A204.1 (cell line): ENCODE measurements around the gene NAGPA.
"Not testable (repeated sequence)": the region's sequence is repeated elsewhere in the genome, so short reads cannot be mapped to it uniquely, and the experiment has no call there.

Experiments
- FAIRE-seq: peaks from 2 replicates; lab custom pipeline; 2012; peaks lifted over from hg19 to GRCh38; lab: Jason Lieb, UNC

Gene NAGPA, protein sequence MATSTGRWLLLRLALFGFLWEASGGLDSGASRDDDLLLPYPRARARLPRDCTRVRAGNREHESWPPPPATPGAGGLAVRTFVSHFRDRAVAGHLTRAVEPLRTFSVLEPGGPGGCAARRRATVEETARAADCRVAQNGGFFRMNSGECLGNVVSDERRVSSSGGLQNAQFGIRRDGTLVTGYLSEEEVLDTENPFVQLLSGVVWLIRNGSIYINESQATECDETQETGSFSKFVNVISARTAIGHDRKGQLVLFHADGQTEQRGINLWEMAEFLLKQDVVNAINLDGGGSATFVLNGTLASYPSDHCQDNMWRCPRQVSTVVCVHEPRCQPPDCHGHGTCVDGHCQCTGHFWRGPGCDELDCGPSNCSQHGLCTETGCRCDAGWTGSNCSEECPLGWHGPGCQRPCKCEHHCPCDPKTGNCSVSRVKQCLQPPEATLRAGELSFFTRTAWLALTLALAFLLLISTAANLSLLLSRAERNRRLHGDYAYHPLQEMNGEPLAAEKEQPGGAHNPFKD

DNA sequence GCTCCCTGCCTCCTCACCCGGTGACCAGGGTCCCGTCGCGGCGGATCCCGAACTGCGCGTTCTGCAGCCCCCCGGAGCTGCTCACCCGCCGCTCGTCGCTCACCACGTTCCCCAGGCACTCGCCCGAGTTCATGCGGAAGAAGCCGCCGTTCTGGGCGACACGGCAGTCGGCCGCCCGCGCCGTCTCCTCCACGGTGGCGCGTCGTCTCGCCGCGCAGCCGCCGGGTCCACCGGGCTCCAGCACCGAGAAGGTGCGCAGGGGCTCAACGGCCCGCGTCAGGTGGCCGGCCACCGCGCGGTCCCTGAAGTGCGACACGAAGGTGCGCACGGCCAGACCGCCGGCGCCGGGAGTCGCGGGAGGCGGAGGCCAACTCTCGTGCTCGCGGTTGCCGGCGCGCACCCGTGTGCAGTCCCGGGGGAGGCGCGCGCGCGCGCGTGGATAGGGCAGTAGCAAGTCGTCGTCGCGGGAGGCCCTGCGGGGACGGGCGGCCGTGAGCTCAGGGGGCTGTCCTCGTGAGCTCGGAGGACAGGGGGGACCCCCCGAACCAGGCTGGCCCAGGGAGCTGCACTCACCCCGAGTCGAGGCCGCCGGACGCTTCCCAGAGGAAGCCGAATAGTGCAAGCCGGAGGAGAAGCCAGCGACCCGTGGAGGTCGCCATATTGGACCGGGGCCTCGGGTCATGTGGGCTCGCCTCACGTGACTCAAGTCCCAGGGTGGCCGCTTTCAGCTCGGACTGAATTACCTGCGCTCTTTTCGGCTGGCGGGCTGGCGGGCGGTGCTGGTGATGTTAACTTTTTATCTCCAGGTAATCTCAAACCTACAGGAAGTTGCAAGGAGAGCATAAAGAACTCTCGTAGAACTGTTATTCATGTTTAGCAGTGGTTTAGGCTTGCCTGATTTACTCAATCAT lies at the start of gene NAGPA:
NAGPA (minus strand) TSS at position 680 of the 911 bp plus-strand sequence; CDS start at position 659, 21 bp downstream.
- FAIRE-seq, result no peak

DNA sequence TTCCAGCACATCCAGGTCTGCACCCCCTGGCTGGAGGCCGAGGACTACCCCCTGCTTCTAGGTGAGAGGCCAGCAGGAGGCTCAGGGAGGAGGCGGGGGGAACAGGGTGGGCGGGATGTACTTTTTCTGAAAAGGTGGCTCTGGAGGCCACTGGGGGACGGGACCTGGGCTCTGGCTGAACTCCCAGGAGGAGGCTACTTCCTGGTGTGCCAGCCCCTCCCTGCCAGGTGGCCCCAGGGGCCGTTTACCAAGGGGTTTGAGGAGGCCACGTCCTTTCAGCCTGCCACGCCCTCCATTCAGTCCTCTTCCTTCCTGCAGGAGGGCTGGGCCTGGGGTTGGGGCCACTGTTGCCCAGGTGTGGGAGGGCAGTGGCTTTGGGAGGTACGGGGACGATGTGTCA lies 47.3 kb upstream of the NAGPA start:
- not testable (repeated sequence) for FAIRE-seq

- not testable (repeated sequence) for FAIRE-seq
Observed at GRCh38 chr16:5080461-5080860, 46.7 kb upstream of the NAGPA start.

GRCh38 chr16:5078626-5079025 lies 44.9 kb upstream of the NAGPA start:
- FAIRE-seq, result no peak

GRCh38 chr16:5077304-5077703 lies 43.6 kb upstream of the NAGPA start:
- FAIRE-seq, result no peak

GRCh38 chr16:5075637-5076036 lies 41.9 kb upstream of the NAGPA start:
- no peak for FAIRE-seq

DNA sequence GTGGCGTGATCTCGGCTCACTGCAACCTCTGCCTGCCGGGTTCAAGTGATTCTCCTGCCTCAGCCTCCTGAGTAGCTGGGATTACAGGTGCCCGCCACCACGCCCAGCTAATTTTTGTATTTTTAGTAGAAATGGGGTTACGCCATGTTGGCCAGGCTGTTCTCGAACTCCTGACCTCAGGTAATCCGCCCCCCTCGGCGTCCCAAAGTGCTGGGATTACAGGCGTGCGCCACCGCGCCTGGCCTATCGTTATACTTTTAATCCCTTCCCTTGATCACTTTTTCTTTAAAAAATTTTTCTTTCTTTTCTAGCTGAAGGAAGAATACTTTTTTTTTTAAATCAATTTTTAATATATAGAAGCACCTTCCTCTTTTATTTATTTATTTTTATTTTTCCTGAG lies 40.0 kb upstream of the NAGPA start:
- FAIRE-seq, result not testable (repeated sequence)

DNA sequence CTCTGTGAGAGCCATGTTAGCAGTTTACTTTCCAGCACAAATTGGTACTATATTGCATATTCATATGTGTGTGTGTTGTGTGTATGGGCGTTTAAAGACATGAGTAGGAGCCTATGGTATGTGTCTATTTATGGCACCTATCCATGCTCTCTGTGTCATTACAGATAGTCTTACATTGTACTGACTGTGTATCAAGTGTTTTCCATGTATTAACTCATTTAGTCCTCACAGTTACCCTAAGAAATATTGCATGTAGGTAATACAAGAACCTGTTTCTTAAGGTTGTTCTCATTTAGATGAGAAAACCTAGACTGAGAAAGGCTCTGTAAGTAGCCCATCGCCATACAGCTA lies 39.5 kb upstream of the NAGPA start:
- FAIRE-seq, result no peak

GRCh38 chr16:5072334-5073278 lies 38.9 kb upstream of the NAGPA start:
- no peak for FAIRE-seq

GRCh38 chr16:5071681-5072333 lies 38.1 kb upstream of the NAGPA start, which contains the start of gene ALG1:
ALG1 (plus strand) TSS chr16:5071843; CDS start chr16:5071850, 7 bp downstream.
- FAIRE-seq, result no peak

- no peak for FAIRE-seq
Observed at GRCh38 chr16:5071341-5071680, 37.6 kb upstream of the NAGPA start.

GRCh38 chr16:5070431-5071186 lies 36.9 kb upstream of the NAGPA start:
- FAIRE-seq, result no peak

- FAIRE-seq, result no peak
Observed at GRCh38 chr16:5069854-5070253, 36.1 kb upstream of the NAGPA start.

- FAIRE-seq, result no peak
Observed at GRCh38 chr16:5069048-5069447, 35.3 kb upstream of the NAGPA start.

GRCh38 chr16:5066511-5066910 lies 32.8 kb upstream of the NAGPA start:
- FAIRE-seq, result no peak

- FAIRE-seq, result no peak
Observed at GRCh38 chr16:5065813-5066212, 32.1 kb upstream of the NAGPA start, which contains the start of gene C16orf89. C16orf89 (minus strand) TSS chr16:5065956; CDS start chr16:5065908, 48 bp downstream.

DNA sequence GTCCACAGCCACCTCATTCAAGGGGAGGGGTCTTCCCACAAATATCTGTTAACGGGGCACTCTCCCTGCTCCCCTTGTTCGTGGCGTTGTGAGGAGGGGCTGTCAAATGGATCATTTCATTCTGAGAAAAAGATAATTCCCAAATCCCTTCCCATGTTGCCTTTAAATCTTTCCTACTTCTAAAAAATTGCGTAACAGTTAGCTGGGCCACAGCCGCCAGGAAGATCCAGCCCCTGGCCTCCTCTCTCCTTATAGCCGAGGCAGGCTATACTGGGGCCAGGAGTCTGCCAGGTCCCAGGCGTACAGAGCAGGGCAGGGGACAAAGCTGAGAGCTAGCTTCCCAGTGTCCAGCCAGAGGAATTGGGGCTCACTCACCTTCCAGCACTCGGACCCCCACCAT lies 31.6 kb upstream of the NAGPA start:
- no peak for FAIRE-seq

DNA sequence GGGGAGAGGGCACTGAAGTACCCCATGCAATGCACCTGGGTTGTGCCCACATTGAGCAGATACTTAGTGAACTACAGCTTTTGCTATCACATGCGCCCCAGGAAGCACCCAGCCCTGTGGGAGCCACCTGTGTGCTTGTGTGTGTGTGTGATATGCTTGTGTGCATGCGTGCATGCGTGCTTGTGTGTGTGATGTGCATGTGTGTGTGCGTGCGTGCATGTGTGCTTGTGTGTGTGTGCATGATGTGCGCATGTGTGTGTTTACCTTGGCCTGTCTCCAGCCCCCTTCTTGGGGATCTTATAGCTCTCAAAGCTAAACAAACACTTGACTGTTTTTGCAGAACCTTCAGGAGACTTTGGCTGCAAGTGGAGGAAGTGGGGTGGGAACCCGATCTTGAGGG lies 31.2 kb upstream of the NAGPA start:
- FAIRE-seq, result no peak

DNA sequence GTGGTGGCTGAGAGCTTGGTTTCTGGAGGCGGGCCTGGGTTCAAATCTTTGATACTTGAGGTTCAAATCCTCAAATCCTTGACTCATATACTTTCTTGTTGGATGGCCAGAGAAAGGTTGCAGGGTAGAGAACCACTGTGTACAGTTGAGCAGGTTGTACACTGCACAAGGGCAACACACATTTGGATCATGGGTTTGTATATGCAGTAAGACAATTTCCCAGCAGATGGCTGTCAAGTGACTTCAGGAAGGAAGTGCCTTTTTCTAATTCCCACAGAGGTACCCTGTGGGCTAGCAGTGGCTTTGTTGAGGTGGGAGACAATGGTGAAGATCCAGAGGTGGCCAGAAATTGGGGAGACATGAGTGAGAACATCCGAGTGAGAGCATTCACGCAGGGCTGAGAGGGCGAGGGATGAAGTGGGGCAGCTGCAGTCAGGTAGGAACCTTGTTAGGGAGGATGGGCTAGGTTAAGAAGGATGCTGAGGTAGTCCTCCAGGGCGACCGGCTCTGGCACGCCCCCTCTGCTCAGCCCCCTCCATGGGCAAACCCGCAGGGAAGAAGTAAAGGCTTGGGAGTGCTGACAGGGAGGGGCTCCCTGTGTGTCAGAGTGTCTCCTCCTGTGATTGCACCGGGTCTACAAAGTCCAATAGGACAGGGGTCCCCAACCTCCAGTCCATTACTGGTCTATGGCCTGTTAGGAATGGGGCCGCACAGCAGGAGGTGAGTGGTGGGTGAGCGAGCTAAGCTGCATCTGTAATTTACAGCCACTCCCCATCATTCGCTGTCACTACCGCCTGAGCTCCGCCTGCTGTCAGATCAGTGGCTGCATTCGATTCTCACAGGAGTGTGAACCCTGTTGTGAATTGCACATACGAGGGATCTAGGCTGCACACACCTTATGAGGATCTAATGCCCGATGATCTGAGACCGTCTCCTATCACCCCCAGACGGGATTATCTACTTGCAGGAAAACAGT lies 29.3 kb upstream of the NAGPA start:
- no peak for FAIRE-seq
